ENCODE measurements around the gene FAM219B. TPM values are rescaled to one million over a fixed set of nuclear protein-coding genes. Genes with fewer than 3 reads are reported as not detected.
A peak's percentile ranks its signal among the peaks of the same experiment; 100 is the strongest.
"Not testable (repeated sequence)": the region's sequence is repeated elsewhere in the genome, so short reads cannot be mapped to it uniquely, and the experiment has no call there.

FAM219B gene
- total RNA-seq, 1 donor from 2014 or later: 72.6 TPM

GRCh38 chr15:74896316-74896715, 10.3 kb downstream of the FAM219B start:
- DNase-seq (ENCODE audit: low spot score): no peak
- H3K36me3 Mint-ChIP-seq (ENCODE audit: low read depth): peaks cover 41% of the 10 kb centered on the region
- intact Hi-C loops (cut with micrococcal nuclease): no loop called here
- no peak overlapping the region for H3K4me3 Mint-ChIP-seq
- H3K27me3 Mint-ChIP-seq (ENCODE audit: insufficient read depth): no peaks in the 10 kb centered on the region
- peaks cover 39% of the 10 kb centered on the region for H3K4me1 Mint-ChIP-seq (ENCODE audit: low read depth)
- no peak overlapping the region for H3K27ac Mint-ChIP-seq
- H3K9me3 Mint-ChIP-seq: no peaks in the 10 kb centered on the region

DNA sequence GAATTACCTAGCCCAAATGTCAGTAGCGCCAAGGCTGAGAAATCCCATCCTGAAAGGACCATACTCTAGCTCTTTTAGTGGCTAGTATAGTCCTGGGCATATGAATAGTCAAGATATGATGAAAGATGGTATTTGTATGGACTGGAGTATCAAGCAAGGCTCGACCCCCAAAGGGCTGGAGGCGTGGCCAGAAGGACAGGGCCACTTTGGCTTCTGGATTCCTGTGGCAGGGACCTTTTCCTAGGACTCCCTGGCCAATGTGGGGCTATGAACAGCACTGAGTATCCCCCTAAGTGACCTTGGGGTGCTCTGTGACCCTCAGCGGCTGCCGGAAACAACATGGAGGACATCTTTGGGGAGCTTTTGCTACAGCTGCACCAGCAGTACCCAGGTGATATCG, 10.8 kb downstream of the FAM219B start:
- Mint-ChIP-seq H3K27ac (no peak overlapping the region), H3K4me3 (no peak overlapping the region), H3K36me3 (ENCODE audit: low read depth) (peaks cover 39% of the 10 kb centered on the region), H3K4me1 (ENCODE audit: low read depth) (peaks cover 40% of the 10 kb centered on the region), H3K9me3 (no peaks in the 10 kb centered on the region), H3K27me3 (ENCODE audit: insufficient read depth) (no peaks in the 10 kb centered on the region)
- intact Hi-C loops (cut with micrococcal nuclease): no loop called here
- no peak for DNase-seq (ENCODE audit: low spot score)

- H3K9me3 Mint-ChIP-seq: not testable (repeated sequence)
Measured at GRCh38 chr15:74894383-74894782, 12.3 kb downstream of the FAM219B start.

GRCh38 chr15:74893627-74894026, 13.0 kb downstream of the FAM219B start:
- peak overlapping the region; percentile 56 for H3K4me3 Mint-ChIP-seq
- intact Hi-C loops (cut with micrococcal nuclease): loop anchor here (5.0 kb wide), 1 partner anchor 111 kb away; the partner anchor contains the start of gene CSK
- H3K9me3 Mint-ChIP-seq: no peaks in the 10 kb centered on the region
- peak overlapping the region; percentile 91 for H3K27ac Mint-ChIP-seq
- H3K27me3 Mint-ChIP-seq (ENCODE audit: insufficient read depth): no peaks in the 10 kb centered on the region
- H3K4me1 Mint-ChIP-seq (ENCODE audit: low read depth): peaks cover 46% of the 10 kb centered on the region
- peaks cover 34% of the 10 kb centered on the region for H3K36me3 Mint-ChIP-seq (ENCODE audit: low read depth)
- DNase-seq (ENCODE audit: low spot score): peak; percentile 51

More at GRCh38 chr15:74894383-74894782, 12.3 kb downstream of the FAM219B start:
- H3K27me3 Mint-ChIP-seq (ENCODE audit: insufficient read depth); H3K4me3 Mint-ChIP-seq; H3K27ac Mint-ChIP-seq; DNase-seq (ENCODE audit: low spot score): not testable (repeated sequence)
- Mint-ChIP-seq H3K4me1 (ENCODE audit: low read depth) (peaks cover 43% of the 10 kb centered on the region), H3K36me3 (ENCODE audit: low read depth) (peaks cover 34% of the 10 kb centered on the region)
- intact Hi-C loops (cut with micrococcal nuclease): loop anchor here (5.0 kb wide), 1 partner anchor 112 kb away; the partner anchor contains the start of gene CSK

DNA sequence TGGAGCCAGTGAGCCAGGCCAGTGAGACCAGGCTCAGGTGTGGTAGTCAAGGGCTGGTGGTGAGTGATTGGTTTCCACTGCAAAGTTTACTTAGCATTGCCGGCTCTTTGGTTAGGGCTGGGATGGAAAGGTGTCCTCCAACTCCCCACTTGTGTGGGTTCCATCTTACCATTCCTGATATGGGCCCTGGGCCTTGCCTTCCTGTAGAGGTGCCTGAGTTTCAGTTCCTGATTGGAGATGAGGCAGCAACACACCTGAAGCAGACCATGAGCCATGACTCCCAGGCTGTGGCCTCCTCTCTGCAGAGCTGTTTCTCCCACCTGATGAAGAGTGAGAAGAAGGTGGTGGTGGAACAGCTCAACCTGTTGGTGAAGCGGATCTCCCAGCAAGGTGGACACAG, 13.7 kb downstream of the FAM219B start:
- DNase-seq (ENCODE audit: low spot score): no peak
- peak overlapping the region; percentile 56 for H3K4me3 Mint-ChIP-seq
- H3K36me3 Mint-ChIP-seq (ENCODE audit: low read depth): peaks cover 31% of the 10 kb centered on the region
- intact Hi-C loops (cut with micrococcal nuclease): loop anchor here (5.0 kb wide), 1 partner anchor 111 kb away; the partner anchor contains the start of gene CSK
- H3K9me3 Mint-ChIP-seq: no peaks in the 10 kb centered on the region
- no peaks in the 10 kb centered on the region for H3K27me3 Mint-ChIP-seq (ENCODE audit: insufficient read depth)
- peak overlapping the region; percentile 91 for H3K27ac Mint-ChIP-seq
- peaks cover 47% of the 10 kb centered on the region for H3K4me1 Mint-ChIP-seq (ENCODE audit: low read depth)

DNA sequence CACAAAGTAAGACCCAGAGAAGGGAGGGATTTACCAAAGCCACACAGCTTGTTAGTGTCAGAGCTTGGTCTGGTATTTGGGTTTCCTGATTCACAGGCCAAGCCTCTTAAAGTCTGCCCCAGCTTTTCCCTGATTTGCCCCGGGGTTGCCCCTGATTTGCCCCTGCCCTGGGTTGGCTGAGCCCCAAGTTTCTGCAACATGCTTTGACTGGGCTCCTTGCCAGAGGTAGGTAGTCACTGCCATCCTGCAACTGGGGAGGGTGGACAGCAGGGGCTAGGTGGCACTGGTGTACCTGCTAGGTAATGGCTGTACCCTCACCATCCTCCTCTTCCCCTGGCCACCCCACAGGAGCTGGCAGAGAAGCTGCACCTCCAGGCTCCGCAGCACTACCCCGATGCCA, 14.3 kb downstream of the FAM219B start:
- DNase-seq (ENCODE audit: low spot score): no peak

DNA sequence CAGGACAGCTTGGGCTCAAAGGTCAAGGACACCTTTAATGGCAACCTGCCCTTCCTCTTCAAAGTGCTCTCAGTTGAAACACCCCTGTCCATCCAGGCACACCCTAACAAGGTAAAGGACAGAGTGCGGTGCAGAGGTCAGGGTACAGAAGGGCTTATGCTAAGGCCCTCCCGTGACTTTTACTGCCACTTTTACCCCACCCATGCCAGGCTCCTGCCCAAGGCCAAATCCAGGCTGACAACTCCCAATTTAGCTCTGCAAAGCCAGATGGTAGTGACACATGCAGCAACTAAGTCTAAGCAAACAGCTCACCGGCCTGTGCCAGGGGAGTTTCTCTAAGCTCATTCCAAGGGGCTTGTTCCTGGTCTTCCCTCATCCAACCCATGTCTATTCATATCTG, 15.2 kb downstream of the FAM219B start:
- intact Hi-C loops (cut with micrococcal nuclease): loop anchor here (5.0 kb wide), 1 partner anchor 109 kb away; the partner anchor contains the start of gene CSK
- peak overlapping the region; percentile 91 for H3K4me3 Mint-ChIP-seq
- no peaks in the 10 kb centered on the region for H3K27me3 Mint-ChIP-seq (ENCODE audit: insufficient read depth)
- no peak for DNase-seq (ENCODE audit: low spot score)
- peaks cover 30% of the 10 kb centered on the region for H3K36me3 Mint-ChIP-seq (ENCODE audit: low read depth)
- no peaks in the 10 kb centered on the region for H3K9me3 Mint-ChIP-seq
- peaks cover 47% of the 10 kb centered on the region for H3K4me1 Mint-ChIP-seq (ENCODE audit: low read depth)
- H3K27ac Mint-ChIP-seq: no peak overlapping the region

More for the DNA sequence above, 14.3 kb downstream of the FAM219B start:
- Mint-ChIP-seq H3K4me3 (peak overlapping the region; percentile 56), H3K27me3 (ENCODE audit: insufficient read depth) (no peaks in the 10 kb centered on the region), H3K36me3 (ENCODE audit: low read depth) (peaks cover 30% of the 10 kb centered on the region), H3K9me3 (no peaks in the 10 kb centered on the region), H3K27ac (peak overlapping the region; percentile 34), H3K4me1 (ENCODE audit: low read depth) (peaks cover 47% of the 10 kb centered on the region)
- intact Hi-C loops (cut with micrococcal nuclease): loop anchor here (5.0 kb wide), 1 partner anchor 110 kb away; the partner anchor contains the start of gene CSK

DNA sequence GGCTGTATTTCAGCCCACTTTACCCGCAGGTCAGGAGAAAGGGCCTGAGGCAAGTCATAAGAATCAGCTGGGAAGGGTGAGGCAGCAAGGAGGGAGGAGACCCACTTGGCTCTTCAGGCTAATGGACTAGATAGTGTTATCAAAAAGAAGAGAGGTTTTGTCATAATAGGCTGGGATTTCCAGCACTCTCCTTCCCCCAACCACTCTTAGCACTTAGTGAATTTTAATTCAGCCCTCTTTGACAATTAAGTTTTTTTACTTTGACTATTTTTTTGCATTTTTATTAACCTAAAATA, 16.0 kb downstream of the FAM219B start:
- H3K27ac Mint-ChIP-seq: peak overlapping the region; percentile 92
- no peak for DNase-seq (ENCODE audit: low spot score)
- peak overlapping the region; percentile 91 for H3K4me3 Mint-ChIP-seq
- H3K27me3 Mint-ChIP-seq (ENCODE audit: insufficient read depth): no peaks in the 10 kb centered on the region
- H3K9me3 Mint-ChIP-seq: no peaks in the 10 kb centered on the region
- H3K4me1 Mint-ChIP-seq (ENCODE audit: low read depth): peaks cover 47% of the 10 kb centered on the region
- H3K36me3 Mint-ChIP-seq (ENCODE audit: low read depth): peaks cover 28% of the 10 kb centered on the region
- intact Hi-C loops (cut with micrococcal nuclease): loop anchor here (1.0 to 5.0 kb wide), 6 partner anchors 11 to 194 kb away; partner anchors contain the start of genes COX5A, CSK, EDC3 and FAM219B

- Mint-ChIP-seq H3K4me3 (peak within 1 kb of the TSS; percentile 91), H3K4me1 (ENCODE audit: low read depth) (peaks cover 47% of the 10 kb centered on the region)
Measured at GRCh38 chr15:74889883-74890664, 16.6 kb downstream of the FAM219B start, which contains the start of gene MPI. TSS of gene MPI (plus strand) at chr15:74890042. CDS start at chr15:74890074, 32 bp downstream.

GRCh38 chr15:74889390-74889882, 17.2 kb downstream of the FAM219B start:
- DNase-seq (ENCODE audit: low spot score): no peak
- intact Hi-C loops (cut with micrococcal nuclease): loop anchor here (1.0 kb wide), 1 partner anchor 16 kb away; the partner anchor contains the start of gene SCAMP2
- peaks cover 27% of the 10 kb centered on the region for H3K36me3 Mint-ChIP-seq (ENCODE audit: low read depth)
- H3K4me3 Mint-ChIP-seq: peak overlapping the region; percentile 91
- peaks cover 50% of the 10 kb centered on the region for H3K4me1 Mint-ChIP-seq (ENCODE audit: low read depth)
- peak overlapping the region; percentile 92 for H3K27ac Mint-ChIP-seq
- H3K27me3 Mint-ChIP-seq (ENCODE audit: insufficient read depth): no peaks in the 10 kb centered on the region
- no peaks in the 10 kb centered on the region for H3K9me3 Mint-ChIP-seq

More at GRCh38 chr15:74889883-74890664, 16.6 kb downstream of the FAM219B start, which contains the start of gene MPI:
- intact Hi-C loops (cut with micrococcal nuclease): loop anchor here (1.0 to 5.0 kb wide), 7 partner anchors 11 to 194 kb away; partner anchors contain the start of genes COX5A, CSK, EDC3 and FAM219B
- DNase-seq (ENCODE audit: low spot score): peak; percentile 82
- Mint-ChIP-seq H3K27me3 (ENCODE audit: insufficient read depth) (no peaks in the 10 kb centered on the region), H3K27ac (peak within 1 kb of the TSS; percentile 92), H3K36me3 (ENCODE audit: low read depth) (peaks cover 27% of the 10 kb centered on the region), H3K9me3 (no peaks in the 10 kb centered on the region)

GRCh38 chr15:74888716-74889115, 17.9 kb downstream of the FAM219B start:
- H3K27ac Mint-ChIP-seq: peak overlapping the region; percentile 92
- H3K4me1 Mint-ChIP-seq (ENCODE audit: low read depth): peaks cover 54% of the 10 kb centered on the region
- intact Hi-C loops (cut with micrococcal nuclease): loop anchor here (1.0 kb wide), 1 partner anchor 15 kb away; the partner anchor contains the start of gene SCAMP2

DNA sequence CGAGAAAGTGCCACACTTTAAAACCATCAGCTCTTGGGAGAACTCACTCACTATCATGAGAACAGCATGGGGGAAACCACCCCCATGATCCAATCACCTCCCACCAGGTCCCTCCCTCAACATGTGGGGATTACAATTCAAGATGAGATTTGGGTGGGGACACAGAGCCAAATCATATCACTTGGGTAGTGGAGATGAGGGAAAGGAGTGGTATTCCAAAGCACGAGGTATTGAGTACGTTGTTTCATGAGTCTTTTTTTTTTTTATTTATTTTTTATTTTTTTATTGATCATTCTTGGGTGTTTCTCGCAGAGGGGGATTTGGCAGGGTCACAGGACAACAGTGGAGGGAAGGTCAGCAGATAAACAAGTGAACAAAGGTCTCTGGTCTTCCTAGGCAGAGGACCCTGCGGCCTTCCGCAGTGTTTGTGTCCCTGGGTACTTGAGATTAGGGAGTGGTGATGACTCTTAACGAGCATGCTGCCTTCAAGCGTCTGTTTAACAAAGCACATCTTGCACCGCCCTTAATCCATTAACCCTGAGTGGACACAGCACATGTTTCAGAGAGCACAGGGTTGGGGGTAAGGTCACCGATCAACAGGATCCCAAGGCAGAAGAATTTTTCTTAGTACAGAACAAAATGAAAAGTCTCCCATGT, 19.0 kb downstream of the FAM219B start:
- H3K36me3 Mint-ChIP-seq (ENCODE audit: low read depth): peaks cover 15% of the 10 kb centered on the region
- H3K27me3 Mint-ChIP-seq (ENCODE audit: insufficient read depth); intact Hi-C loops (cut with micrococcal nuclease); H3K4me3 Mint-ChIP-seq; H3K9me3 Mint-ChIP-seq; DNase-seq (ENCODE audit: low spot score): not testable (repeated sequence)
- H3K4me1 Mint-ChIP-seq (ENCODE audit: low read depth): peaks cover 44% of the 10 kb centered on the region
- H3K27ac Mint-ChIP-seq: peak overlapping the region; percentile 21

More at GRCh38 chr15:74888716-74889115, 17.9 kb downstream of the FAM219B start:
- peak overlapping the region; percentile 91 for H3K4me3 Mint-ChIP-seq
- no peaks in the 10 kb centered on the region for H3K9me3 Mint-ChIP-seq
- peaks cover 25% of the 10 kb centered on the region for H3K36me3 Mint-ChIP-seq (ENCODE audit: low read depth)
- no peaks in the 10 kb centered on the region for H3K27me3 Mint-ChIP-seq (ENCODE audit: insufficient read depth)
- no peak for DNase-seq (ENCODE audit: low spot score)

Data from activated T-helper 1 cell treated with anti-CD3 and anti-CD28 coated beads, Interleukin-12 subunit alpha, Interleukin-12 subunit beta, Interleukin-2, Interleukin-4 antibody, amounts not matched to agents 30 ng/mL and 10 ng/mL and 1 ng/mL, durations not matched to agents 14 hours and 24 hours and 36 hours (primary cell).